GM12874 (cell line): ENCODE measurements around the gene S100B.

Experiments used
- TF ChIP-seq, protein P1 (sequence below): IDR thresholded peaks from 2 replicates; pipeline ENCODE4 v1.5.1; 2011; ENCODE audit warnings: low read depth, mild to moderate bottlenecking, control low read depth, low read length, moderate library complexity; ENCODE audit not compliant: insufficient read depth

Gene S100B

DNA sequence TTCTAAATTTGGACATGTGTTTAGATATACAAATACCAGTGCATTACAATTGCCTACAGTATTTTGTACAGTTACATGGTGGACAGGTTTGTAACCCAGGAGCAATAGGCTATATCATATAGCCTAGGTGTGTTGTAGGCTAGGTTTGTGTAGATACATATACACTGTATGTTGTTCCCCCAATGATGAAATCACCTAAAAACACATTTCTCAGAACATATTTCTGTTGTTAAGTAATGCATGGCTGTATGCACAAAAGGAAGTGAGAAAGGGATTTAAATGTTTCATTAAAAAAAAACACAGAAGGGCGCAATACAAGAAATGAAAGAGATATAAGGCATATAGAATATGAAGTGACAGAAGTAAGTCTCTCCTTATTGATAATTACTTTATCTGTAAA, 32.0 kb downstream of the S100B start:
- TF ChIP-seq, protein P1, sequence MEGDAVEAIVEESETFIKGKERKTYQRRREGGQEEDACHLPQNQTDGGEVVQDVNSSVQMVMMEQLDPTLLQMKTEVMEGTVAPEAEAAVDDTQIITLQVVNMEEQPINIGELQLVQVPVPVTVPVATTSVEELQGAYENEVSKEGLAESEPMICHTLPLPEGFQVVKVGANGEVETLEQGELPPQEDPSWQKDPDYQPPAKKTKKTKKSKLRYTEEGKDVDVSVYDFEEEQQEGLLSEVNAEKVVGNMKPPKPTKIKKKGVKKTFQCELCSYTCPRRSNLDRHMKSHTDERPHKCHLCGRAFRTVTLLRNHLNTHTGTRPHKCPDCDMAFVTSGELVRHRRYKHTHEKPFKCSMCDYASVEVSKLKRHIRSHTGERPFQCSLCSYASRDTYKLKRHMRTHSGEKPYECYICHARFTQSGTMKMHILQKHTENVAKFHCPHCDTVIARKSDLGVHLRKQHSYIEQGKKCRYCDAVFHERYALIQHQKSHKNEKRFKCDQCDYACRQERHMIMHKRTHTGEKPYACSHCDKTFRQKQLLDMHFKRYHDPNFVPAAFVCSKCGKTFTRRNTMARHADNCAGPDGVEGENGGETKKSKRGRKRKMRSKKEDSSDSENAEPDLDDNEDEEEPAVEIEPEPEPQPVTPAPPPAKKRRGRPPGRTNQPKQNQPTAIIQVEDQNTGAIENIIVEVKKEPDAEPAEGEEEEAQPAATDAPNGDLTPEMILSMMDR: no peak

DNA sequence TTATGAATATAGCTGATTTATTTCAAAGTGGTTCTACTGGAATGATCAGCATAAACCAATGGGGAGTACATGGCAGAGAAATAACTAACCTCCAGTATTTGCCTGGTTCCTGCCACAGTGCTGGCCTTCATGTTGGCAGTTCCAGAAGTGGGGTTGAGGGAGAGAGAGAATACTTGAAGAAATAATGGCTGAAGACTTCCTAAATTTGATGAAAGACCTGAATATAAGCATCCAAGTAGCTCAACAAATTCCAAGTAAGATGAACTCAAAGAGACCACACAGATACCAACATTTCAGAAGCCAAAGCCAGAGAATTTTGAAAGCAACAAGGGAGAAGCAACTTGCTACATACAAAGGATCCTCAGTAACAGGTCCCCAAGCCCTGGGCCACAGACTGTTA, 34.3 kb downstream of the S100B start:
- TF ChIP-seq, protein P1: no peak

DNA sequence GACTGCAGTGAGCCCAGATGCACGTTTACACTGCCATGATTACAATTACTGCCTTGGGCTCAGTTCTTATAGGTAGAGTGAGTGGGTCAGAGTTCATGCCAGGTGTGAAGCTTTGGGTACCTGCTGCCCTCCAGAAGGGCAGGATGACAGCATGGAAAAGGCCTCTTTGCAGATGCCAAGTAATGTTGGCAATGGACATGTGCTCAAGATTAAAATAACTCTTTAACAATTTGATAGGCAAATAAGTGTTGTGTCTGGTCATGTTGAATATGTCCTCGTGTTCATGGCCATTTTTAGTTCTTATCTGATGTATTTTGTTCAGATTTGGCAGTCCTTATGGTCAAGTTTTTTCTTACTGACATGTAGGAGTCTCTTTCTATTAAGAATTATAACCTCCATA, 34.8 kb downstream of the S100B start:
- TF ChIP-seq, protein P1: no peak

DNA sequence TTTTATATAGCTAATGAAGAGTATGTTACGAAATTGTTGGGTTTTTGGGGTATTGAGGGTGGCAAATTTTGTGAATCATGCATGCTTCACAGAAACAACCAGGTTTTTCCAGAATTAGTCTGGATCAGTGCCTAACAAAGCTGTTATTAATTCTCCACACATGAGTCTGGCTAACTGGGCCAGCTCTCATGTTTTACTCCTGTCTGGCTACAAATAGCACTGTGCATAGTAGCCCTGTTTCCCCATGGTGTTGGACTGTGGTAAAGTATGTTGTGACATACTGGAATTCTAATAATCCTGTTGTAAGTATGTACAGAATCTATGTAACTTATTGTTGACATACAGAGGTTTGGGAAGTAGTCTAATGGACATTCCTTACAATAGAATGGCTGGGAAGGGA, 35.8 kb downstream of the S100B start:
- TF ChIP-seq, protein P1: no peak

DNA sequence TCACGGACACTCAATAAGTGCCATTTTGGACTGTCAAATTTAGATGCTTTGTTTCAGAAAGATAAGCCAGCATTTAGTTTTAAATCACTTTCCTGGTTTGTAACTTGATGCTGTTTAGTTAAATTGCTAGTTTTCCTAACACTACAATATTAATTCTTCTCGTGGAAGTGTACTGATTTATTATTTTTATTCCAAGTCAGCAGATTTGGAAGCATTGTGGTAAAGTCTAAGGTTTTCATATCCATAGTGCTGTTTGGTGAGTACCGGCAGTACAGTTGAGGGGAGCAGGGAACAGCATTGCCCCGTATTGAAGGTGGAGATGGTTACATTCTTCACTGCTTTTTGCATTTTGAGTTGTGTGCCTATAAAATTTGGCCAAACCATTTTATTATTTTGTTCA, 36.3 kb downstream of the S100B start:
- TF ChIP-seq, protein P1: no peak

DNA sequence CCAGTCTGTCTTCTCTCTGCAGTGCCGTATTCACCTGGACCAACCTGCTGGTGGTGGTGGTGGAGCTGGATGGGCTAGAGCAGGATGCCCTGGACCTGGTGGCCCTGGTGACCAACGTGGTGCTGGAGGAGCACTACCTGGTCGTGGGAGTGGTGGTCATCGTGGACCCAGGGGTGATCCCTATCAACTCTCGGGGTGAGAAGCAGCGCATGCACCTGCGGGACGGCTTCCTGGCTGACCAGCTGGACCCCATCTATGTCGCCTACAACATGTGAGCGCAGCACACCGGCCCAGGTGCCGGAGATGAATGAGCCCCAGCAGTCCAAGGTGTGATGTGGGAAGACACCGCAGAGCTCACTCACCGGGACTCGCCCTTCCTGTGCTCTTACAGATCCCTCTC, 37.5 kb downstream of the S100B start:
- TF ChIP-seq, protein P1: no peak

DNA sequence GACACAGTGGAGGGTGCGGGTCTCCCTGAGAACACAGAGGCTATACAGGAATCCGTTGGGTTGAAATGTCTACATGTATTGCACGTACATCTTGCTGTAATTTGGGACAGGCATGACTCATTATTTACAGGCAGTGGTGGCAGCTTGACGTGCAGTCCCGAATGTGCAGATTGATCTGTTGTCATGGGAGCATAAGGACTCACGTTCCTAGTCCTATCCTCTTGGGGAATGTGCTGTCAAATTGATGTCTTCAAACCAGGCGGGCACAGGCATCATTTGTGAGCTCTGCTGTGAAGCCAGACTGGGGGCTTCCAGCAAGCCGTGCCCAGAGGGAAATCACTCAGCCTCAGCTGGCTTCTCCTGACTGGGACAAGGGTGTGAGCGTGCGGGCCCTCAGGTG, 40.5 kb downstream of the S100B start:
- TF ChIP-seq, protein P1: no peak

DNA sequence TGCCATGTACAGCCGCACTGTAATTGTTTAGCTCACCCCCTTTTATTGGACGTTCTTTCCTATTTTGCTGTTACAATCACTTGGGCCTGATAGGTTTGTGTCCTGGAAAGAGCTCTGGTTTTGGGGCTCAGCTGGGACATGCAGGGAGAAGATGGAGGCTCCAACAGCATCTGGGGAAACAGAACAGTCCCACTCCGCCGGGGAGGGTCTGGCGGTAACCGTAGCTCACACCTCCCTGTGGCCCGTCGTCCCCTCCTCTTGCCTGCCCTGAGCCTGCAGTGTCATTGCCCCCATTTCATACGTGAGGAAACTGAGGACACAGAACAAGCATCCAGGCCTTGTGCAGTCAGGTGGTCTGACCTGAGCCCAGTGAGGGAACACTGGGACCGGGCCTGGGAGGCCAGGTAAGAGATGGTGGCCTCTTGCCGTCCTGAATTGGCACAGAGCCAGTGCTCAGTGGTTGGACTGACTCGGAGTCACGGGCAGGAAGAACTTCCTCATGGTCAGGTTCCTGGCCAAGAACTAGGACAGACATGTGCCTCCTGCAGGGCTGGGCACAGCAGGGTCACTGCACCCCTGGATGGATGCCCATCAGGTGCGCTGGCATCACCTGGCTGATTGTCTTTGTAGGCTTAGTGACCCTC, 41.8 kb downstream of the S100B start:
- TF ChIP-seq, protein P1: no peak
